A549 (cell line): ENCODE data around the gene HCN2. TPM values are rescaled to one million over a fixed set of nuclear protein-coding genes. Genes with fewer than 3 reads are reported as not detected.
A peak's percentile ranks its signal among the peaks of the same experiment; 100 is the strongest.

ENCODE experiments used
- ATAC-seq, 2 experiments: fragments of 200-7000 bp in 1 of 2; fragments of >200 bp in 1 of 2; cut with Nextera tagmentation in 1 of 2; cut with Tn5 transposase in 1 of 2; 3 replicates each; pipeline versions ENCODE4 v1.8.0 to v1.9.1; 2018 to 2020; ENCODE audit warnings: mild to moderate bottlenecking in 1 of 2, moderate library complexity in 1 of 2
- CTCF ChIA-PET: fragments of 300-600 bp; sonication (Branson Sonifier 250); formaldehyde crosslinking; extraction: SDS; loops from one replicate; lab custom pipeline; 2021; ENCODE audit warnings: antibody characterized with exemption, inconsistent platforms; lab: Yijun Ruan, JAX
- POLR2A ChIA-PET: fragments of 350-600 bp; formaldehyde crosslinking; extraction: SDS; loops from one replicate; lab custom pipeline; 2021; ENCODE audit warnings: antibody characterized with exemption, inconsistent platforms; lab: Yijun Ruan, JAX
- DNase-seq, 2 experiments: peaks; one replicate each; pipeline versions ENCODE4 v3.0.0 to v3.0.0-alpha.2; 2011 to 2016; ENCODE audit warnings: low read depth in 1 of 2, low spot score in 1 of 2
- FAIRE-seq: peaks from 2 replicates; lab custom pipeline; 2011; peaks lifted over from hg19 to GRCh38; lab: Jason Lieb, UNC
- H3K27ac ChIP-seq, 2 experiments: fragments of >200 bp; sonication (Bioruptor Twin); formaldehyde crosslinking; 3 replicates each; pipeline ENCODE4 v1.5.1; 2016 to 2017
- H3K4me1 ChIP-seq: fragments of >200 bp; sonication (Bioruptor Twin); formaldehyde crosslinking; 3 replicates; pipeline ENCODE4 v1.6.1; 2016
- H3K4me2 ChIP-seq: fragments of >200 bp; sonication (Bioruptor Twin); formaldehyde crosslinking; 3 replicates; pipeline ENCODE4 v1.6.1; 2016
- H3K4me3 ChIP-seq: fragments of >200 bp; sonication (Bioruptor Twin); formaldehyde crosslinking; 3 replicates; pipeline ENCODE4 v1.5.1; 2016
- H3K9me3 ChIP-seq: fragments of >200 bp; sonication (Bioruptor Twin); formaldehyde crosslinking; 3 replicates; pipeline ENCODE4 v1.6.1; 2016
- CHD4 ChIP-seq: fragments of 200-600 bp; sonication (generic); IDR thresholded peaks from 2 replicates; pipeline ENCODE4 v1.6.1; 2016; ENCODE audit warnings: antibody characterized with exemption, mild to moderate bottlenecking, borderline replicate concordance
- CTCF ChIP-seq: fragments of >200 bp; sonication (Bioruptor Twin); formaldehyde crosslinking; IDR thresholded peaks from 3 replicates; pipeline ENCODE4 v1.5.1; 2016
- E2F6 ChIP-seq: IDR thresholded peaks from 2 replicates; pipeline ENCODE4 v1.6.1; 2012; ENCODE audit warnings: low read depth, borderline replicate concordance
- HMGXB4 ChIP-seq: fragments of 250-450 bp; sonication (Bioruptor Pico); IDR thresholded peaks from 2 replicates; pipeline ENCODE4 v1.5.0; 2021; ENCODE audit warnings: mild to moderate bottlenecking, moderate library complexity, borderline replicate concordance
- HOXB13 ChIP-seq: fragments of 250-450 bp; sonication (Bioruptor Pico); IDR thresholded peaks from 2 replicates; pipeline ENCODE4 v1.5.0; 2020; ENCODE audit warnings: low read depth, mild to moderate bottlenecking, moderate library complexity
- HOXB5 ChIP-seq: fragments of 250-450 bp; sonication (Bioruptor Pico); IDR thresholded peaks from 2 replicates; pipeline ENCODE4 v1.5.0; 2020; ENCODE audit warnings: mild to moderate bottlenecking, moderate library complexity
- MAFK ChIP-seq: fragments of 450-650 bp; IDR thresholded peaks from 2 replicates; pipeline ENCODE4 v1.6.1; 2014; ENCODE audit not compliant: partially characterized antibody
- MAX ChIP-seq: IDR thresholded peaks from 2 replicates; pipeline ENCODE4 v1.6.1; 2012
- MYC ChIP-seq: IDR thresholded peaks from 2 replicates; pipeline ENCODE4 v1.6.1; 2012; ENCODE audit warnings: mild to moderate bottlenecking, inconsistent platforms, low read length, improper control_type of control experiment, borderline replicate concordance
- NFE2L2 ChIP-seq: fragments of 150-350 bp; conservative IDR thresholded peaks from 2 replicates; pipeline ENCODE4 v1.6.1; 2014; ENCODE audit warnings: low read length
- PBX3 ChIP-seq: IDR thresholded peaks from 2 replicates; pipeline ENCODE4 v1.6.1; 2012
- POLR2AphosphoS2 ChIP-seq: conservative IDR thresholded peaks from 2 replicates; pipeline ENCODE4 v1.6.1; 2012; ENCODE audit warnings: low read length, improper control_type of control experiment, inconsistent platforms
- RAD21 ChIP-seq, 2 experiments: fragments of >200 bp in 1 of 2; sonication (Bioruptor Twin) in 1 of 2; formaldehyde crosslinking in 1 of 2; IDR thresholded peaks in 1 of 2; conservative IDR thresholded peaks in 1 of 2; 2 replicates in 1 of 2; 3 replicates in 1 of 2; pipeline ENCODE4 v1.6.1; 2012 to 2018; ENCODE audit warnings: inconsistent platforms in 1 of 2
- RARB ChIP-seq: fragments of 250-450 bp; sonication (Bioruptor Pico); IDR thresholded peaks from 2 replicates; pipeline ENCODE4 v1.8.0; 2021; ENCODE audit warnings: mild to moderate bottlenecking, moderate library complexity
- RCOR1 ChIP-seq: fragments of 150-350 bp; IDR thresholded peaks from 2 replicates; pipeline ENCODE4 v1.6.1; 2014; ENCODE audit warnings: antibody characterized with exemption, low read length, low read depth
- SMC3 ChIP-seq: fragments of >200 bp; sonication (Bioruptor Twin); formaldehyde crosslinking; IDR thresholded peaks from 3 replicates; pipeline ENCODE4 v1.6.1; 2018; ENCODE audit warnings: inconsistent platforms
- TP53 ChIP-seq: fragments of 250-450 bp; sonication (Bioruptor Pico); IDR thresholded peaks from 2 replicates; pipeline ENCODE4 v1.5.0; 2021; ENCODE audit warnings: mild to moderate bottlenecking, moderate library complexity
- USF2 ChIP-seq: fragments of 450-650 bp; IDR thresholded peaks from 2 replicates; pipeline ENCODE4 v1.6.1; 2014; ENCODE audit warnings: antibody characterized with exemption
- ZNF302 ChIP-seq: fragments of 250-450 bp; sonication (Bioruptor Pico); IDR thresholded peaks from 2 replicates; pipeline ENCODE4 v1.9.0; 2021; ENCODE audit warnings: inconsistent platforms, mild to moderate bottlenecking, moderate library complexity
- ZSCAN20 ChIP-seq: fragments of 250-450 bp; sonication (Bioruptor Pico); IDR thresholded peaks from 2 replicates; pipeline ENCODE4 v1.8.0; 2022; ENCODE audit warnings: mild to moderate bottlenecking, moderate library complexity
- WGBS: methylation state at CpG from one replicate; pipeline ENCODE4 v1.1.6; 2017; ENCODE audit errors: missing lambda C conversion rate; 5-methylcytosine and 5-hydroxymethylcytosine counted together
- polyA plus RNA-seq, 4 experiments: library from polyadenylated mRNA; depleted of rRNA in 3 of 4; stranded (reverse); fragments of >200 nt; fragmentation: RNase III in 1 of 4; extraction: RNeasy Plus Mini Kit Qiagen cat#74134 plus additional on column Dnase treatment in 1 of 4; gene quantifications; 2 replicates in 3 of 4; 3 replicates in 1 of 4; pipeline ENCODE4 v1.2.3, GENCODE V29; 2011 to 2017

The HCN2 gene
- polyA plus RNA-seq, 2 of the 4 experiments (the other 2 are of a cell fraction) = 2.7 to 23.2 TPM

- H3K9me3 ChIP-seq = no peaks in the 10 kb centered on the region
- POLR2A ChIA-PET = interaction anchor here (0.9 to 2.2 kb wide), 5 partner anchors 15 to 182 kb away, joined by 3 to 16 read pairs (median 6); partner anchors contain the start of genes CDC34, FSTL3 and RNF126
- DNase-seq (peak in 1 of 2 experiments; percentile 76), ATAC-seq (peak; percentile 18 to 43; a peak in 3 of 6 replicates), FAIRE-seq (no peak)
- peak overlapping the region; percentile 48 for H3K4me3 ChIP-seq
- TF ChIP-seq MAX (peak; percentile 70), E2F6 (peak; percentile 77), ZSCAN20 (CRISPR knock-in tag) (no peak), USF2 (no peak), NFE2L2 (no peak), POLR2AphosphoS2 (no peak), RCOR1 (no peak), HMGXB4 (CRISPR knock-in tag) (no peak), HOXB5 (no peak), PBX3 (no peak), RAD21 (conservative IDR thresholded peaks at IDR 0.05 in 1 of 2, IDR thresholded peaks at IDR 0.05 in 1 of 2) (no peak), CHD4 (no peak), RARB (no peak), CTCF (no peak), MAFK (no peak), HOXB13 (CRISPR knock-in tag) (no peak), SMC3 (no peak)
- H3K4me2 ChIP-seq = peak overlapping the region; percentile 65
- WGBS = under 1% methylated on average over 28 of the region's 45 CpGs
- CTCF ChIA-PET = interaction anchor here (1.1 kb wide), 1 partner anchor 39 kb away, joined by 6 read pairs; no protein-coding TSS in a partner anchor
- peak overlapping the region; percentile 89 to 96 for H3K27ac ChIP-seq
- peaks cover 19% of the 10 kb centered on the region for H3K4me1 ChIP-seq
Measured at GRCh38 chr19:570937-571565, 18.6 kb upstream of the HCN2 start.

GRCh38 chr19:571566-571974 lies 18.1 kb upstream of the HCN2 start:
- under 1% methylated on average over 9 of the region's 14 CpGs for WGBS
- POLR2A ChIA-PET = interaction anchor here (0.6 to 2.2 kb wide), 7 partner anchors 15 to 181 kb away, joined by 3 to 16 read pairs (median 4); partner anchors contain the start of genes CDC34, FSTL3 and RNF126
- no peaks in the 10 kb centered on the region for H3K9me3 ChIP-seq
- H3K4me3 ChIP-seq = peak overlapping the region; percentile 48
- ATAC-seq (peak in 1 of 2 experiments; percentile 45; a peak in 3 of 6 replicates), FAIRE-seq (no peak), DNase-seq (peak in 1 of 2 experiments; percentile 64)
- peak overlapping the region; percentile 89 to 96 for H3K27ac ChIP-seq
- H3K4me1 ChIP-seq = peaks cover 24% of the 10 kb centered on the region
- CTCF ChIA-PET = interaction anchor here (1.1 kb wide), 1 partner anchor 39 kb away, joined by 6 read pairs; no protein-coding TSS in a partner anchor
- TF ChIP-seq USF2 (no peak), TP53 (CRISPR knock-in tag) (no peak), ZNF302 (CRISPR knock-in tag) (no peak), MYC (no peak)
- peak overlapping the region; percentile 65 for H3K4me2 ChIP-seq
